GM20431 (cell line): Measurements from ENCODE around the gene ADM2.
"Not testable (repeated sequence)": the region's sequence is repeated elsewhere in the genome, so short reads cannot be mapped to it uniquely, and the experiment has no call there.

Source experiments
- in situ Hi-C: fragments of 300-500 bp; cut with MseI, MboI; formaldehyde crosslinking; loops from one replicate; pipeline ENCODE4 v1.15.0; 2020; ENCODE audit warnings: low sequenced_read_pairs; ENCODE audit not compliant: unreplicated experiment

The ADM2 gene

DNA sequence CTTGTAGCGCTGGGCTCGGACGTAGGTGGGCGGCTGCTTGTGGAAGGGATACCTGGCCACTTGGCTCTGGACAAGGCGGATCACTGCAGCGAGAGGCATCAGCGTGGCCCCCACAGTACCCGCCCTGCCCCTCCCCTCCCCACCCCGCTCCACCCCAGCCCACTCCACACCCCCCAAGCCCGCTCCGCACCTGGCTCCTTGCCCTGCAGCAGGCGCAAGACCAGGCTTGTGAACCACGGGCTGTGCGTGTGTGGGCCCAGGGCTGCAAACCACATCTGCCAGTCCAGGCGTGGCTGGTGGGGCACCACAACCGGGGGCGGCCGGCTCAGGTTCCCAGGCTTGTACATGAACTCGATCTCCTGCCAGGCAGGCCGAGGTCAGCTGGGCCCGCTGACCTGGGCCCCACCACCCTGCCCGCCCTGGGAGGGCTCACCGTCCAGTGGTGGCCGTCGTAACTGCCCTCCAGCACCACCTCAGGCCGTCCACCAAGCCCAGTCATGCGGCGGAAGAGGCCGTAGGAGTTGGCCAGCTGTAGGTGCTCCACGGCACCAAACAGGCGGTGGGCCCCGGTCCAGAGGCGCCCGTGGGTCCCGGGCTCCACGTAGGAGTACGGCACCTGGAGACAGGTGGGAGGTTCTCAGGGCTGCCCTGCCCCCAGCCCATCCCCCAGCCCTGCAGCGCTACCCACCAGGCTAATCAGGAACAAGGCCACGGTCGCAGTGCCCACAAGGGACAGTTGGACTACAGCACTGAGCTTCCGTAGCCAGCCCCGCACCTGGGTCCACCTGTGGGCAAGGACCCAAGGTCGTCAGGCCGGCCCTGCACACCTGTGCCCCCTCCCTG, 23.2 kb downstream of the ADM2 start:
- in situ Hi-C loops: no loop called here

DNA sequence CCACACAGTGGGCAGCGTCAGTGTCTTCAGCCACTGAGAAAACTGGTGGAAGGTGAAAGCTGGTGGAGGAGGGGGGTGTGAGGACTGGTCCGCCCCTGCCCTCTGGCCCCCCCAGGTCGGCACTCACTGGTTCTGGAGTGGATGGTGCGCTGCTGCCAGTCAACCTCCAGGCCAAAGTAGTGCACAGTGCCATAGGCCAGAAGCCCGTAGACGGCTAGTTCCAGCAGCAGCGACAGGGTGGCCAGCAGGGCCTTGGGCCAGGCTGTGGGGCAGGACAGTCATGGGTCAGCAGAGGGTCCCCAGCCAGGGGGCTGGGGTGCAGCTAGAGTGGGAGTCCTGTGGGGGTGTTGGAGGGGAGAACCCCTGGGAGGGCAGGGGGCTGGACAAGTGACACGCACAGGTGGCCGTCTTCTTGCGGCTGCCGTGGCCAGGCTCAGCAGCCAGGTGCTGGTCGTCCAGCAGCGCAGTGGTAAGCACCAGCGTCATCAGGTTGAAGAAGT, 24.0 kb downstream of the ADM2 start:
- in situ Hi-C loops: no loop called here

- in situ Hi-C loops: no loop called here
Measured at GRCh38 chr22:50505776-50506610, 24.6 kb downstream of the ADM2 start.

DNA sequence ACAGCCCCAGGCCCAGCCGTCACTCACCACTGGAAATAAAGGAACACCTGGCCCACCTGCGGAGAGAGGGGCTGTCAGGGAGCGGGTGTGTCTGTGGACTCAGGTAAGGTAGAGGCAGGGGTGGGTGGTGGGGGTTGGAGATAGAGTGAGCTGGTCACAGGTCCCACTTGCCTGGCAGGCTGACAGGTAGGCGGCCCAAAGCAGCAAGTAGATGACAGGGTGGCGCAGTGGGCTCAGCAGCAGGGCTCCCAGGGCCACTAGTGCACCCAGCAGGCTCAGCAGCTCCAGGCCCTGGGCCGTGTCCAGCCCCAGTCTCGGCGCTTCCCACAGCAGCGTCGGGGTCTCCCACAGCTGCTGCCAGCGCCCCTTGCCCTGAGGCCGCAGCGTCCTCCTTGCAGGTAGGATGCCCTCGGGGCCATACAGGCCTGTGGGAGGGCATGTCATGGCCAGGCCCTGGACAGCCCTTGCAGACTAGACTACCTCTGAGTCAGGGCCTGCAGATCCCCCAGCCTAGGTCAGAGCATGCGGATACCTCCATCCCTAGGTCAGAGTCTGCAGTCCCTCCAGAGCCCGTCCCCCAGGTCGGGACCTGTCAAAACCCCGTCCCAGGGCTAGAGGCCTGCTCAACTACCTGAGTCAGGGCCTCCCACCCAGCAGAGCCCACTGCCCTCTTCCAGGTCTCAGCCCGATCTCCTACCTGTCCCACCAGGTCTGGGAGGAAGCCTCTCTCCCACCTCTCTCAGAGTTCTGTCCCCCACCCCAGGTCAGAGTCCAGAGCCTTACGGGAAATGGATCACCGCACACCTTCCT, 25.5 kb downstream of the ADM2 start:
- in situ Hi-C loops: no loop called here

GRCh38 chr22:50507421-50507990, 26.2 kb downstream of the ADM2 start, which contains the start of gene LMF2:
Gene LMF2, minus strand, starts transcription at chr22:50507702. Its CDS starts 27 bp downstream, at chr22:50507675.
- in situ Hi-C loops: no loop called here

DNA sequence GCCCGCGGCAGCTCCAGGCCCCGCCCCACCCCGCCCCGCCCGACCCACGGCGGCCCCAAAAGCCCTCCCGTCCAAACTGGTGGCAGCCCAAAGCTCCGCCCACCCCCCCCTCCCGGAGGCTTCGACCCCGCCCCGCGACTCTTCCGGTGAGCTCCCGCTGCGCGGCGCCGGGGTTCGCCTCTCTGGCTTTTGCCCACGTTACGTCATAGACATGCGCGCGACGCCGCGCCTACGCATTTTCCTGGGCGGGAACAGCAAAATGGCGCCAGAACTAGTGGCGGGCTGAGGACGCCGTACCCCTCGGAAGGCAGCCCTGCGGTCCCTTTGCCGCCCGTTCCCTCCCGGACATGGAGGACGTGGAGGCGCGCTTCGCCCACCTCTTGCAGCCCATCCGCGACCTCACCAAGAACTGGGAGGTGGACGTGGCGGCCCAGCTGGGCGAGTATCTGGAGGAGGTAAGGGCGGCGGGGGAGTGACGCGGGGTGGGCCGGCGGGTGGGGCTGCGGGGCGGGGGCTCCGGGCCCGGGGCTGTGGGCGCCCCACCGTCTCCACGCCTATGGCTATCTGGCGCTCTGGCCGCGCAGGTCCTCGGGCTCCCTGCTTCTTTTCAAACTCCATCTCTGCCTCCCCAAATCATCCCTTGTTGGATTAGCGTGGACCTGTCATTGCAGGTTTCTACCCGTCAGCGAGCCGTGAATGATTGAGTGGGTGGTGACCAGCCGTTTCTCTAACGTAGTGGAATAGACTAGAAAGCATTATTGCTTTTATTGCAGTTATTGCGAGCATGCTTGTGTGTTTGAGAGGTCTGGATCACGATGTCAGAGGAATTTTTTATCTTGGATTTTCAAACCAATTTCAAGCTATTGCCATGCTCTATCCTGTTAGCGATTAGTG, 26.9 kb downstream of the ADM2 start, which contains the start of gene NCAPH2:
NCAPH2 (plus strand) TSS at position 234 of the 894 bp plus-strand sequence; CDS start at position 348, 114 bp downstream.
- in situ Hi-C loops: no loop called here

DNA sequence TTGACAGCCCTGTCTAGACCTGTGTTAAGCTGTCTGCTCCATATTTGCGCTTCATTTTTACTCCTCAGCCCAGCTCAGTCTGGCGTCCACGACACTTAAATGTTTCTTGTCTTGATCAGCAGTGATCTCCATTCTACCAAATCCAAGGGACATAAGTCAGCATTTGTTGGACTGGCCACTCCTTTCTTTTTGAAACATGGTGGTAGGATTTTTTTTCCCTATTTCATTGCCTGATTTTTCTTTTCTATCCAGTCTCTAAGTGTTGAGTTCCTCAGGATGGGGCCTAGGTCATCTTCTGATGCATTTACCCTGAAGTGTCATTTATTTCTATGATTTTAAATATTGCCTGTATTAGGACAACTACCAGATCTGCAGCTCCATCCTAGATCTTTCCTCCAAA, 27.6 kb downstream of the ADM2 start:
- in situ Hi-C loops: no loop called here

DNA sequence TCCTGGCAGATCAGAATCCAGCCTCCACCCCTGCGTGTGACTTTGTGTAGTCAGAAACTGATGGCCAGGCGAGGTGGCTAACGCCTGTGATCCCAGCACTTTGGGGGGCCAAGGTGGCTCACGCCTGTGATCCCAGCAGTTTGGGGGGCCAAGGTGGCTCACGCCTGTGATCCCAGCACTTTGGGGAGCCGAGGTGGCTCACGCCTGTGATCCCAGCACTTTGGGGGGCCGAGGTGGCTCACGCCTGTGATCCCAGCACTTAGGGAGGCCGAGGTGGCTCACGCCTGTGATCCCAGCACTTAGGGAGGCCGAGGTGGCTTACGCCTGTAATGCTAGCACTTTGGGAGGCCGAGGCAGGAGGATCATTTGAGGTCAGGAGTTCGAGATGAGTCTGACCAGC, 31.8 kb downstream of the ADM2 start:
- in situ Hi-C loops: no loop called here

DNA sequence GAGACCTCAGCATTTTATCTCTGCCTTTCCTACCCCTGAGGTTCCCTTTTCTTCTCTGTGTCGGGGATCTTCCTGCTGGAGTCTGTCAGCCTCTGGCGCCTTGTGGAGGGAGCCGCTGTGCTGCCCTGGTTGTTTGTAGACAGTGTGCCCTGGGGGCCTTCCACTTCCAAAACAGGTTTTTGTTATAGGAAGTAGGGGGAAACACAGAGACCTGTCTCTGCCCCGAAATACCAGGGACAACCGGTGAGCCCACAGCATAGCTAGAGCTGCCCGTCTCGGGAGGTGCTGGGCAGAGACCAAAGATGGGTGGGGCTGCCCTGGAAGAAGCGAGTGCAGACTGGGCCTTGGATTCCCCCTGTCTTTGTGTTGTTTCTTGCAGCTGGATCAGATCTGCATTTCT, 34.7 kb downstream of the ADM2 start:
- in situ Hi-C loops: no loop called here

GRCh38 chr22:50516891-50517290, 35.5 kb downstream of the ADM2 start:
- in situ Hi-C loops: no loop called here

- in situ Hi-C loops: no loop called here
Measured at GRCh38 chr22:50517495-50518260, 36.3 kb downstream of the ADM2 start.

DNA sequence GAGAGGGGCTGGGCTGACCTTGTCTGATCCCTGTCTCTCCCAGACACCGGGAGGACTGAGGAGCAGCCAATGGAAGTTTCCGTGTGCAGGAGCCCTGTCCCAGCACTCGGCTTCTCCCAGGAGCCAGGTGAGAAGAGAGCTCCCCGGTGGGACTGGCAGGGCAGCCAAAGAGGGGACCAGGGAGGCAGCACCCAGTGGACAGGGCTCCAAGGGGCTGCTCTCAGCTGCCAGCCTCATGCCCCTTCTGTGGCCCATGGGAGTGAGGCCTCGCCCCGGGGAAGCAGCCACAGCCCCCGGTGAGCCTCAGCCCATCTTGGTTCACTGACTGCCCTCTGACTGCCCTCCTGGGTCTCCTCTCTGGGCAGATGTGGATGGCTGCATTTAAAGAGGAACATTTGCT, 37.3 kb downstream of the ADM2 start:
- in situ Hi-C loops: no loop called here

DNA sequence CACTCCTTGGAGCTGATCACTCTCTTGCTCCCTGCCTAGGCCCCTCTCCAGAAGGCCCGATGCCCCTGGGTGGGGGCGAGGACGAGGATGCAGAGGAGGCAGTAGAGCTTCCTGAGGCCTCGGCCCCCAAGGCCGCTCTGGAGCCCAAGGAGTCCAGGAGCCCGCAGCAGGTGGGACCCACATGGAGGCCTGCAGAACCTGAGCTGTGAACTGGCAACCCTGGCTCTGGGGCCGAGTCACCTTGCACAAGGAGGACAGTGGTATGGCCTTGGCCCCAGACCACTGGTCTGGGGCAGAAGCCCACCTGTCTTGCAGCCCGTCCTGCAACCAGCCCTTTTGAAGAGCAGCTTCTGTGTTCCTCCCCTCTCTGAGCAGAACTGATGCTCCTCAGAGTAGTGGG, 37.8 kb downstream of the ADM2 start:
- in situ Hi-C loops: no loop called here

DNA sequence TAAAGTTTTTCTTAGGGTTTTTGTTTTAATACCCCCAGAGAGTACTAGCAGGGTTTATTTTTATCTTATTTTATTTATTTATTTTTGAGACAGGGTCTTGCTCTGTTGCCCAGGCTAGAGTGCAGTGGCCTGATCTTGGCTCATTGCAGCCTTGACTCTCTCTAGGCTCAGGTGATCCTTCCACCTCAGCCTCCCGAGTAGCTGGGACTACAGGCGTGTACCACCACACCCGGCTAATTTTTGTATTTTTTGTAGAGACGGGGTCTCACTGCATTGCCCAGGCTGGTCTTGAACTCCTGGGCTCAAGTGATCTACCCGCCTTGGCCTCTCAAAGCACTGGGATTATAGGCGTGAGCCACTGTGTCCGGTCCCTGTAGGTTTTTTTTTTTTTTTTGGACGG, 38.8 kb downstream of the ADM2 start:
- in situ Hi-C loops: not testable (repeated sequence)

DNA sequence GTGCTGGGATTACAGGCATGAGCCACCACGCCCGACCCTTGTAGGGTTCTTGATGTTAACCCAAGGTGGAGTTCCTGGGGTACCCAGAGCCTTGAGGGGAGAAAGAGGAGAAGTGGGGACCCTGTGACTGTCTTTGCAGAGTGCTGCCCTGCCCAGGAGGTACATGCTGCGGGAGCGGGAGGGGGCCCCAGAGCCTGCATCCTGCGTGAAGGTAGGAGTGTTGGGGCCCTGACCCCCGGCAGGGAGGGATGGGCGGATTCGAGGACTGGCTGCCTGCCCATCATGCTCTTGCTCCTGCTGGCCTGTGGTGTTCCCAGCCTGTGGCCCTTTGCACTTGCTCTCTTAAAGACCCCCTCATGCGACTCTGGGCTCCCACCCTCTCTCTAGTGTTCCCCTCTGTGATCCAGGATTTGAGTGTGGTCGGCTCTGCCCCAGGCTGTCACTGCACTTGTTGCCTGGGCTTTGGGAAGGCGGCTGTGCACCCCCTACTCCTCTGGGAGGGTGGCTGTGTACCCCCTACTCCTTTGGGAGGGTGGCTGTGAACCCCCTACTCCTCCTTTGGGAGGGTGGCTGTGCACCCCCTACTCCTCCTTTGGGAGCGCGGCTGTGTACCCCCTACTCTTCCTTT, 39.6 kb downstream of the ADM2 start:
- in situ Hi-C loops: no loop called here

DNA sequence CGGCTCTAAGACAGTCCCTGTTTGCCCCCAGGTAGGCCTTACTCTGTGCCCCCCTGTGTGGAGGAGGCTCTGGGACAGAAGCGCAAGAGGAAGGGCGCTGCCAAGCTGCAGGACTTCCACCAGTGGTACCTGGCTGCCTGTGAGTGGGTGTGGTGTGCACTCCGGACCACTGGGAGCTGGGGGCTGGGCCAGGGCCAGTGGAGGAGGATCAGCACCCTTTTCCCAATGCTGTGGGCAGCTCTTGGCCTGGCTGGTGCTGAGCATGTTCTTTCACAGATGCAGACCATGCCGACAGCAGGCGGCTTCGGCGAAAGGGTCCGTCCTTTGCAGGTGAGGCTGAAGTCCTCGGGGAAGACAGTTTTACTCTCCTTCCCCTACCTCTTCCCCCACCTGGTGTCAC, 40.4 kb downstream of the ADM2 start:
- in situ Hi-C loops: no loop called here

GRCh38 chr22:50522208-50522805, 41.0 kb downstream of the ADM2 start:
- in situ Hi-C loops: no loop called here
